ENCODE results near the gene PRKACA.

DNA sequence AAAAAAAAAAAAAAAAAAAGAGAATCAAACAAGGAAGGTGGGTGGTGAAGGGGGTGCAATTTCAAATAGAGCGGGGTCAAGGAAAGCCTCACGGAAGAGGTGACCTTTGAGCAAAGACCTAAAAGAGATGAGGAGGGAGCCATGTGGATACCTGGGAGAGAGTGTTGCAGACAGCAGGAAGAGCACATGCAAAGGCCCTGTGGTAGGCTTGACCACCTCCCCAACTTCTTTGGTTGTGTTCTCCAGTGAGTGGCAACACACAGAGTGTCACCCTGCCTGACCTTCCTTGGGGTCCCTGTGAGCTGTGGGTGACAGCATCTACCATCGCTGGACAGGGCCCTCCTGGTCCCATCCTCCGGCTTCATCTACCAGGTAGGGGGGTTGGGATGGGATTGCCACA is 67.0 kb downstream of the PRKACA start:
- TF ChIP-seq, protein P1, sequence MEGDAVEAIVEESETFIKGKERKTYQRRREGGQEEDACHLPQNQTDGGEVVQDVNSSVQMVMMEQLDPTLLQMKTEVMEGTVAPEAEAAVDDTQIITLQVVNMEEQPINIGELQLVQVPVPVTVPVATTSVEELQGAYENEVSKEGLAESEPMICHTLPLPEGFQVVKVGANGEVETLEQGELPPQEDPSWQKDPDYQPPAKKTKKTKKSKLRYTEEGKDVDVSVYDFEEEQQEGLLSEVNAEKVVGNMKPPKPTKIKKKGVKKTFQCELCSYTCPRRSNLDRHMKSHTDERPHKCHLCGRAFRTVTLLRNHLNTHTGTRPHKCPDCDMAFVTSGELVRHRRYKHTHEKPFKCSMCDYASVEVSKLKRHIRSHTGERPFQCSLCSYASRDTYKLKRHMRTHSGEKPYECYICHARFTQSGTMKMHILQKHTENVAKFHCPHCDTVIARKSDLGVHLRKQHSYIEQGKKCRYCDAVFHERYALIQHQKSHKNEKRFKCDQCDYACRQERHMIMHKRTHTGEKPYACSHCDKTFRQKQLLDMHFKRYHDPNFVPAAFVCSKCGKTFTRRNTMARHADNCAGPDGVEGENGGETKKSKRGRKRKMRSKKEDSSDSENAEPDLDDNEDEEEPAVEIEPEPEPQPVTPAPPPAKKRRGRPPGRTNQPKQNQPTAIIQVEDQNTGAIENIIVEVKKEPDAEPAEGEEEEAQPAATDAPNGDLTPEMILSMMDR (IDR thresholded peaks at IDR 0.05; ENCODE audit: low read depth, low read length): no peak
- TF ChIP-seq EZH2phosphoT487 (IDR thresholded peaks at IDR 0.05; ENCODE audit: low read depth): no peak
